ENCODE results near the gene GABRB2.

DNA sequence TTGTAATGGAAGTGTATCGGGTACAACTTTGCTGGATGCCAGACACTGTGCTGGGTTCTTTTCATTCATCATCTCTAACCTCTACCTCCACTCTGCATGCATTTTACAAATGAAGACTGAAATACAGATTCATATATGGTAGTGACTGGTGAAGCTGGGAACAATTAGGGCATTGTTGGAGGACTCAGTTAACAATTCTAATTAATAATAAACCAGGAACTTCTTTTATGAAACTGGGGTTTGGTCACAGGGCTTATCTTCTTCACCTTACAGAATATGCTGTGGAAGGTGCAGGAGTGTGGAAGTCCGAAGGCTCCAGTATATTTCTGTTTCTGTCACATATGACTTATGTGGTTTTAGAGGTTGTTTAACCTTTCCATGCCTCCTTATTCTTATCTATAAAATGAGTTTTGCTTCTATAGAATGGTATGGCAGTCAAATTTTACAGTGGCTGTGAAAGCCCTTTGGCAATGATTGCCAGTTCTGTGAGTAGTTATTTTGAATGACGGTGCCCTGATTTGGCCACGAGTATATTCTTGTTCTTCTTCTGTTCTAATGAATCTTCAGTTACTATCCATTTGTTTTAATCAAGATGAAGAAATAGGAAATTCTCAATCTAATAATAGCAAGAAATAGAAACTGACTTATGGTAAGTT is 284.7 kb downstream of the GABRB2 start:
- TF ChIP-seq, protein P1, sequence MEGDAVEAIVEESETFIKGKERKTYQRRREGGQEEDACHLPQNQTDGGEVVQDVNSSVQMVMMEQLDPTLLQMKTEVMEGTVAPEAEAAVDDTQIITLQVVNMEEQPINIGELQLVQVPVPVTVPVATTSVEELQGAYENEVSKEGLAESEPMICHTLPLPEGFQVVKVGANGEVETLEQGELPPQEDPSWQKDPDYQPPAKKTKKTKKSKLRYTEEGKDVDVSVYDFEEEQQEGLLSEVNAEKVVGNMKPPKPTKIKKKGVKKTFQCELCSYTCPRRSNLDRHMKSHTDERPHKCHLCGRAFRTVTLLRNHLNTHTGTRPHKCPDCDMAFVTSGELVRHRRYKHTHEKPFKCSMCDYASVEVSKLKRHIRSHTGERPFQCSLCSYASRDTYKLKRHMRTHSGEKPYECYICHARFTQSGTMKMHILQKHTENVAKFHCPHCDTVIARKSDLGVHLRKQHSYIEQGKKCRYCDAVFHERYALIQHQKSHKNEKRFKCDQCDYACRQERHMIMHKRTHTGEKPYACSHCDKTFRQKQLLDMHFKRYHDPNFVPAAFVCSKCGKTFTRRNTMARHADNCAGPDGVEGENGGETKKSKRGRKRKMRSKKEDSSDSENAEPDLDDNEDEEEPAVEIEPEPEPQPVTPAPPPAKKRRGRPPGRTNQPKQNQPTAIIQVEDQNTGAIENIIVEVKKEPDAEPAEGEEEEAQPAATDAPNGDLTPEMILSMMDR (IDR thresholded peaks at IDR 0.05): no peak
- no peak for TF ChIP-seq POLR2A (IDR thresholded peaks at IDR 0.05)

Measured in adrenal gland (tissue), 5 donors.